Kidney (tissue), 22 donors: Measurements from ENCODE around the gene ACTR6. TPM values are rescaled to one million over a fixed set of nuclear protein-coding genes. Genes with fewer than 3 reads are reported as not detected.
A peak's percentile ranks its signal among the peaks of the same experiment; 100 is the strongest.

Experiments
- DNase-seq, 5 donors: peaks; one replicate each; pipeline ENCODE4 v3.0.0-alpha.2; 2013 to 2020
- FAIRE-seq: peaks from 2 replicates; lab custom pipeline; 2012; peaks lifted over from hg19 to GRCh38; lab: Jason Lieb, UNC
- H3K27ac ChIP-seq, 2 donors: one replicate each; pipeline ENCODE4 v1.7.0; 2013; ENCODE audit warnings: low read depth in 2 of 2, low read length in 2 of 2, inconsistent platforms in 1 of 2
- H3K27me3 ChIP-seq: one replicate; pipeline ENCODE4 v1.7.1; 2013; ENCODE audit warnings: low read length, inconsistent platforms; ENCODE audit not compliant: control insufficient read depth, insufficient read depth
- H3K36me3 ChIP-seq, 3 donors: one replicate each; pipeline versions ENCODE4 v1.7.0 to v1.7.1; 2013; ENCODE audit warnings: low read length in 3 of 3, control low read depth in 1 of 3, inconsistent platforms in 1 of 3; ENCODE audit not compliant: insufficient read depth in 3 of 3, control insufficient read depth in 2 of 3
- H3K4me1 ChIP-seq, 3 donors: one replicate each; pipeline versions ENCODE4 v1.7.0 to v1.7.1; 2013; ENCODE audit warnings: low read length in 3 of 3, inconsistent platforms in 1 of 3, low read depth in 1 of 3; ENCODE audit not compliant: control insufficient read depth in 2 of 3, insufficient read depth in 2 of 3
- H3K4me3 ChIP-seq, 3 donors: one replicate each; pipeline versions ENCODE4 v1.7.0 to v1.8.1; 2013; ENCODE audit warnings: low read length in 3 of 3, control low read depth in 1 of 3, inconsistent platforms in 1 of 3
- H3K9ac ChIP-seq, 3 donors: one replicate each; pipeline versions ENCODE4 v1.7.0 to v1.7.1; 2013; ENCODE audit warnings: low read length in 3 of 3, control low read depth in 1 of 3, inconsistent platforms in 1 of 3
- H3K9me3 ChIP-seq, 3 donors: one replicate each; pipeline versions ENCODE4 v1.7.0 to v1.7.1; 2013; ENCODE audit warnings: low read length in 3 of 3, control low read depth in 1 of 3, inconsistent platforms in 1 of 3; ENCODE audit not compliant: control insufficient read depth in 2 of 3, insufficient read depth in 1 of 3
- CTCF ChIP-seq: IDR thresholded peaks from 3 replicates; pipeline ENCODE4 v1.5.1; 2012; ENCODE audit warnings: mild to moderate bottlenecking, moderate library complexity, borderline replicate concordance; ENCODE audit not compliant: insufficient read depth; ENCODE audit errors: extremely low read depth
- intact Hi-C: fragments of 100-400 bp; cut with DNase I; formaldehyde crosslinking; loops from one replicate; pipeline ENCODE4 v1.11.1; 2022
- long read RNA-seq, 10 donors: library from polyadenylated mRNA in 1 of 10; unstranded in 1 of 10; transcript quantifications; one replicate each; pipeline ENCODE4 v2.0.0 and lab custom pipeline, GENCODE V29; 2021 to 2026
- polyA plus RNA-seq: library from polyadenylated mRNA; stranded (reverse); fragments of 350-450 nt; fragmentation: Illumina TruSeq; extraction: RNeasy Lipid Tissue Mini Kit (QIAGEN cat#74804); gene quantifications from one replicate; pipeline ENCODE4 v1.2.3, GENCODE V29; 2014; ENCODE audit warnings: low read depth, low replicate concordance; ENCODE audit not compliant: insufficient read depth
- total RNA-seq: library from RNA; stranded (reverse); fragmentation: NEBNext Ultra II Directional; extraction: Animal tissue kit (Norgen Biotek cat#: 25700); gene quantifications from one replicate; pipeline ENCODE4 v1.2.1, GENCODE V29; 2021
- donor health status: control.
- donor health status: control.
- donor health status: control.
- donor health status: control.
- donor health status: control.
- donor health status: DM: yes; HTN: yes; CAD: no.
- donor health status: Normal renal cell carcinoma (clear cell type).

The ACTR6 gene
- total RNA-seq (29.2 TPM), polyA plus RNA-seq (23.1 TPM)
- long read RNA-seq, donor 1, partial matches to known transcripts = 0 of 4 reads
- long read RNA-seq, donor 1, other reads (novel, unspliced or antisense) = 0 of 4 reads
- long read RNA-seq, donor 2, transcript ACTR6-201 (11 exons, 2,464 nt) = major isoform, 5 of 24 reads
- long read RNA-seq, donor 2, partial matches to known transcripts = 18 of 24 reads
- long read RNA-seq, donor 2, other reads (novel, unspliced or antisense) = 0 of 24 reads
- long read RNA-seq, donor 3, transcript ACTR6-201 (11 exons, 2,464 nt) = major isoform, 9 of 30 reads
- long read RNA-seq, donor 3, partial matches to known transcripts = 20 of 30 reads
- long read RNA-seq, donor 3, other reads (novel, unspliced or antisense) = 0 of 30 reads
- long read RNA-seq, donor 4, transcript ACTR6-201 (11 exons, 2,464 nt) = major isoform, 12 of 16 reads
- long read RNA-seq, donor 4, partial matches to known transcripts = 0 of 16 reads
- long read RNA-seq, donor 4, other reads (novel, unspliced or antisense) = 0 of 16 reads
- long read RNA-seq, donor 5, partial matches to known transcripts = 0 of 1 reads
- long read RNA-seq, donor 5, other reads (novel, unspliced or antisense) = 0 of 1 reads
- long read RNA-seq, donor 6, transcript ACTR6-201 (11 exons, 2,464 nt) = major isoform, 16 of 53 reads
- long read RNA-seq, donor 6, partial matches to known transcripts = 36 of 53 reads
- long read RNA-seq, donor 6, other reads (novel, unspliced or antisense) = 0 of 53 reads
- long read RNA-seq, donor 7, transcript ACTR6-201 (11 exons, 2,464 nt) = major isoform, 6 of 11 reads
- long read RNA-seq, donor 7, partial matches to known transcripts = 1 of 11 reads
- long read RNA-seq, donor 7, other reads (novel, unspliced or antisense) = 2 of 11 reads
- long read RNA-seq, donor 8, transcript ACTR6-201 (11 exons, 2,464 nt) = major isoform, 8 of 17 reads
- long read RNA-seq, donor 8, partial matches to known transcripts = 9 of 17 reads
- long read RNA-seq, donor 8, other reads (novel, unspliced or antisense) = 0 of 17 reads
- long read RNA-seq, donor 9, partial matches to known transcripts = 12 of 14 reads
- long read RNA-seq, donor 9, other reads (novel, unspliced or antisense) = 0 of 14 reads
- long read RNA-seq, donor 10, partial matches to known transcripts = 19 of 24 reads
- long read RNA-seq, donor 10, other reads (novel, unspliced or antisense) = 0 of 24 reads

GRCh38 chr12:100200463-100201181 lies at the start of gene ACTR6:
Gene ACTR6 (plus strand): TSS chr12:100200815. CDS start chr12:100200852, 37 bp downstream.
- intact Hi-C loops = no loop called here
- Histone ChIP-seq H3K9me3 (no peaks in the 10 kb centered on the region), H3K9ac (peak within 1 kb of the TSS; percentile 21 to 97 (median 88)), H3K4me3 (peak within 1 kb of the TSS; percentile 90 to 100 (median 92)), H3K27ac (peak within 1 kb of the TSS; percentile 34 to 70), H3K36me3 (no peaks in the 10 kb centered on the region), H3K4me1 (peaks cover 0 to 14% (median 0%) of the 10 kb centered on the region in 3 donors), H3K27me3 (no peaks in the 10 kb centered on the region)
- peak; percentile 13 for TF ChIP-seq CTCF
- peak; percentile 33 for FAIRE-seq
- peak; percentile 95 to 99 (median 96) for DNase-seq

- intact Hi-C loops = no loop called here
Measured at GRCh38 chr12:100151769-100152168, 48.8 kb upstream of the ACTR6 start.

More at GRCh38 chr12:100151769-100152168, 48.8 kb upstream of the ACTR6 start:
- Histone ChIP-seq H3K4me1 (no peaks in the 10 kb centered on the region), H3K27ac (no peak overlapping the region), H3K4me3 (no peak overlapping the region), H3K27me3 (no peaks in the 10 kb centered on the region), H3K9me3 (no peaks in the 10 kb centered on the region), H3K36me3 (no peaks in the 10 kb centered on the region), H3K9ac (no peak overlapping the region)
- FAIRE-seq (no peak), DNase-seq (no peak)
- no peak for TF ChIP-seq CTCF
